Endothelial cell of hepatic sinusoid (primary cell): ENCODE results near the gene WDR59.

ENCODE experiments used
- in situ Hi-C: cut with HindIII; loops from 2 replicates; pipeline ENCODE4 v1.10.0; 2017; ENCODE audit warnings: low sequenced_read_pairs

WDR59 gene

DNA sequence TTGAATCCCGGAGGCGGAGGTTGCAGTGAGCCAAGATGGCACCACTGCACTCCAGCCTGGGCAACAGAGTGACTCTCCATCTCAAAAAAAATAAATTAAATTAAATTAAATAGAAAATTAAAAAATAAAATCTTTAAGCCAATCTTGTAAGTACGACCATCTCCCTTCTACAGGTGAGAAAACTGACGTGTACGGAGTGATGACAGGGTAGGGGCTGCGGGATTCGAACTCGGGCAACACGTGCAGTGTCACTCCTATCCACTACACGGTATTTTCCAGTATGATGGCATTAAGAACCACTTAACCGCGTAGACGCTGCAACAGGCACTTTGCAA lies 762 bp downstream of the WDR59 start:
- in situ Hi-C loops: no loop called here

DNA sequence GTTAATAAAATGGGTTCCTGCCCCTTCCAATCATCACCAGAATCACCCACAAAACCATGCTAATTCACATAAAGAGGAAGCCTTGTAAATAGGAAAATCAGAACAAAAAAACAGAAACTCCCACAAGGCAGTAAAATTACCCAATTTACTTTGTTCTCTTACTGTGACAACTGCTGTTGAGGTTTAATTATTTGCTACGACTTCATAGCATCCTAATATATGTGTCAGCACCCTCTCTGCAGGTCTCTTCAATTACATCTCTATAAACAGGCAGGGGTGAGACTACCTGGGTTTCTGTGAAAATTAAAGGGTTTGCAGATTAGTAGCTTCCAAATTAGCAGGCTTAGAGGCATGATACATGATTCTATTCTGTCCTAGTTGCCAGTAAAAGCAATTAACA lies 2.7 kb downstream of the WDR59 start:
- in situ Hi-C loops: no loop called here

DNA sequence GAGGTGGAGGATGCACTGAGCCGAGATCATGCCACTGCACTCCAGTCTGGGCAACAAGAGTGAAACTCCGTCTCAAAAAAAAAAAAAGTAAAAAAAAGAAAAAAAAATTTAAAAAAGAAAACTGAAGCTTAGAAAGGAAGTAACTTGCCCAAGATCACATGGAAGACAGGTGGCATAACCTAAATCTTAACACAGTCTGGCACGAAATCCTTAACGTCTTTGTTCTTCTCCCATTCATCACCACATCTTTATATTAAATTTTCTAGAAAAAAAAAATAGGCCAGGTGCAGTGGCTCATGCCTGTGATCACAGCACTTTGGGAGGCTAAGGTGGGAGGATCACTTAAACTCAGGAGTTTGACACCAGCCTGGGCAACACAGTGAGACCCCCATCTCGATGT lies 9.3 kb downstream of the WDR59 start:
- in situ Hi-C loops: no loop called here

DNA sequence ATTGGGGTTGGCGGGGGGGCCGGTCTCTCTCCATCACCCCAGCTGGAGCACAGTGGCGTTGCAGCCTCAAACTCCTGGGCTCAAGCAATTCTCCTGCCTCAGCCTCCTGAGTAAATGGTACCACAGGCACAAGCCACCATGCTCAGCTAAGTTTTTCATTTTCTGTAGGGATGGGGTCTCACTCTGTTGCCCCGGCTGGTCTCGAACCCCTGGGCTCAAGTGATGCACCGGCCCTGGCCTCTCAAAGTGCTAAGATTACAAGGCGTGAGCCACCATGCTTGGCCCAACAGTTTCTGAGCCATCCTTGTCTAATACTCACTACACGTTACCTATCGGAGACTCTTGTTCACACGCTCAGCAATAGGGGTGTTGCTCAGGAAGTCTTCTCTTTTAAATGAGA lies 11.6 kb downstream of the WDR59 start:
- in situ Hi-C loops: no loop called here

DNA sequence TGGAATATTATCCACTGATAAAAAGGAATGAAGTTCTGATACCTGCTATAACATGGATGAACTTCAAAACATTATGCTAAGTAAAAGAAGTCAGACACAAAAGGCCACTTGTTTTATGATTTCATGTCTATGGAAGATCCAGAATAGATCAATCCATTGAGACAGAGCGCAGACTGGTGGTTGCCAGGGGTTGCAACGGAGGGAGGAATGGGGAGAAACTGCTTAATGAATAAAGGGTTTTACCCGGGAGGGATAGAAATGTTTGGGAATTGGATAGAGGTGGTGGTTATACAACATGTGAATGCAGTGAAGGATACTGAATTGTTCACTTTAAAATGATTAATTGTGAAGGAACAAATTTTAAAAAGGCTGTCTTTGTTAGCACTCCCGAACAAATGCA lies 30.2 kb downstream of the WDR59 start:
- in situ Hi-C loops: no loop called here

DNA sequence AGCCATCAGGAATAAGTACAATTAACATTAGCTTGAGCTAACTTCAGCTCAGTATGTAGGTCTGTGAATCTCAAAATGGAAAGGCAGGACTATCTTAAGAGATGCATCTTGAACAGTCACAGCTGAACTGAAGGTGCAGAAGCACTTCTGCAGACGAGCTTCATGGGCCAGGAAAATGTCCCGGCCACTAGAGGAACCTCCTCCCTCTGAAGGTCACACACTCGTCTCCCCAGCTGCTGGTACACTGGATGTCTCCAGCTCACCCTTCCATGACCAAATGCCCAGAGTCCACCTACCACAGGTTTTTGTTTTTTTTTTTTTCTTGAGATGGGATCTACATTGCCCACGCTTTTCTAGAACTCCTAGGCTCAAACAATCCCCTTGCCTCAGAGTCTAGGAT lies 33.2 kb downstream of the WDR59 start:
- in situ Hi-C loops: no loop called here

DNA sequence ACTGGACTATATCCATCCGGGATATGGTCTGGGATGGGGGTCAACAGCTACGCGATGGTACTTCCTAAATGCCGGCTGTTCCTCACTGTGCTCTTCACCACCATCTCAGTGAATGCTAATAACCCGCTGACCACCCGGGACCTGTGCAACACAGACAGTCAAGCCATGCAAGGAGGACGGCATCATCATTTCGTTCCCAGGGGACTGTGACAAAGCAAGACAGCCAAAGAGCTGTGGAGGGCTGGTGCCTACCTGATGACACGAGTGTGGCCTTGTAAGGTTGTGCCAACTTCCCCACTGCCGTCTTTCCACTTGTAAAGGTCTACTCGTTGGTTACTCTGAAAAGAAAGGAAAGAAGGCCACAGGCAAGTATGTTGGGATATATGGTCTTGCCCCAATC lies 33.7 kb downstream of the WDR59 start:
- in situ Hi-C loops: no loop called here

DNA sequence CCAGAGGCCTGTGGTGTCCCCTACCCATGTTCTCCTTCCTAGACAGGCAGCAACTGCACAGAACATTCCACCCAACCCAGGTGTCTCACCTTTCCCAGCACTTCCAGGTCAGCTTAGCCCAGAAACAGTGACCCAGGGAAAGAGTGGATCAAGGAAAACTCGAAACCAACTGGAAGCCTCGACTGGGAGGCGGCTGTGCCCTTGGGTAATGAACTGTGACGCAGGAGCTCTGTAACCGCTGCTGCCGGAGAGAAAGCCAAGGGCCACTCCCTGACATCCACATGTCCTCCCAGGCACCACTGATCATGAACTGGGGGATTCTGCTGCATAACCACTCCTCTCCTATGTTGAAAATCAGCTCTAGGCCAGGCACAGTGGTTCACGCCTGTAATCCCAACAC lies 34.4 kb downstream of the WDR59 start:
- in situ Hi-C loops: no loop called here

DNA sequence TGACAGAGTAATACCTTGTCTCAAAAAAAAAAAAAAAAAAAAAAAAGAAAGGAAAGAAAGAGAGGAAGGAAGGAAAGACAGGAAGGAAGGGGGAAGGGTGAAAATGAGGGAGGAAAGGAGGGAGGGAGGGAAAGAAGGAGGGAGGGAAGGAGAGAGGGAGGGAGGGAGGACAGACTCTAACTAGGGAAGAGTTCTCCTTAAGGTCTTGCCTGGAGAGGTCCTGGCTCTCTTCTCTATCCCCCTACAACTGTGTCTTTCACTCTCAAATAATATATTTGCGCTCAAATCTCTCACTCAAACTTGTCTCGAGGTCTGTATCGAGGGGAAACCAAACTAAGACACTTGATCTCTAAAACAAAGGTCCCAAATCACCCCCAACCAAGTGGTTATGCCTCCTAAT lies 35.6 kb downstream of the WDR59 start:
- in situ Hi-C loops: no loop called here

DNA sequence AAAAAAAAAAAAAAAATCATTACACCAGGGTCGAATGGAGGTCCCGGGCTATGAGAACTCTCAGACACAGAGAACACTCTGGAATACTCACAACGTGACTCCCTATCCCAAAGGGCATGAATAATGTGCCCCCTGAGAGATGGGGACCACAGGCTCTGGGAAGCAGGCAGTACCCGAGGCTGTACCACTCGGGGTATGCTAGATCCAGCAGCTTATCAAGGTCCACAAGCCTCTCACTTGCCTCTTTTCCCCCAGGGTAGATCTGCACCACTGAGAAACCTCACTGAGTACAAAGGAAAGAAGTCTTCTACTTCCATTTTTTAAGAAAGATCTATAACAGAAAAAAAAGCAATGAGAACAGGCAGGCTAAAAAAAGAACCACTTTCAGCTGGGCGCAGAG lies 40.5 kb downstream of the WDR59 start:
- in situ Hi-C loops: no loop called here

DNA sequence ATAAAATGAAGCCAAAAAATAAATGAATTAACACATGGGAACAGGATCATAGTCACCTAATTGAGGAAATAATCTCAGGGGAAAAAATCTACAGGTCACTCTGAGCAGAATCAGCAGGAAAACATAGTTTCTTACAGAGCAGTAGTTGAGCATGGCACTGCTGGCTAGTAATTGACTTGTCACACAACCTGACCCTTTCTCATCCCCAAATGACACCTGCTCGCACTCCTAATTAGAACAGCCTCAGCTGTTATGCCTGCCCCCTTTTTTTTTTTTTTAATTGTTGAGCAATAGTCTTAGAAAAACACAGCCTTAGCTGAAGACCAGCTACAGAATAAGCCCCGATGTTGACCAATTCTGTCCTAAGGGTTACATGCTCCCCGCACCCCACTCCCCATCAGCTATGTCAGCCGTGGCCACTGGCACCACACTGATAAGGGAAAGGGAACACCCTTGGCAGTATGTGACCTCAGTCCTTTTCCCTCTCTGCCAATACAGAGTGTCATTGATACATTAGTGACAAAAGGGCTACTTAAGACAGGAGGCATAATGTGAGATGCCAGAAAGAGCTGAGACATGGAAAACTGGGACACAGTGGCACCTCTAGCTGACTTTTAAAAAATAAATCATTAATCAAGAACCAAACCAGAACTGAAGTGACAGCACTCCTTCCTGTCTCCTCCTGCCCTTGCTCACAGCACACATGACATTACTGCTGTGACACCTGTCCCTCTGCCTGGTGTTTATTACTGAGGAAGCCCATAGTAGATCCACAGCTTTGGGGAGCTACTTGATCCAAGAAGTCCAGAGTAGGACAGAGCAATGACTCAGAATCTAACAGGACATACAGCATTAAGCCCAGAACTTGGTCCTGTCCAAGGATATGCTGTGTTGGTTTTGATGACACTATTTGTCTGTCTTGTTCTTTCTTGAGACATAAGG lies 41.7 kb downstream of the WDR59 start:
- in situ Hi-C loops: no loop called here

DNA sequence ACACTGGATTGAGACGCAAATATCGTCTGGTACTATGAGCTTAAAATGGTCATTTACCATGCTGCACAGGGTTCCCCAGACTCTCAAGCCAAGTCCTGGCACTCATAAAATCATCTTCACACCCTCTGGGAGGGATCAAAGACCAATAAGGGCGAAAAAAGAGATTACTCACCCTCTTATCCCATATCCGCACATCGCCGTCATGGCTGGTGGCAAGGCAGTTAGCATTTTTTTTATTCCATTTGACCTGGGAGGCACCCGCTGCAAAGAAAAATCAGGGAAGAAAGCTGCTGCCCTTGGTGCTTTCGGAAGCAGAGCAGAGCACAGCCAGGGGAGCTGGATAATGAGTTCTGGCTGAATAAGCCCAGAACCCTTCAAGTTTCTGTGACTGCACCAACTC lies 42.4 kb downstream of the WDR59 start:
- in situ Hi-C loops: no loop called here

DNA sequence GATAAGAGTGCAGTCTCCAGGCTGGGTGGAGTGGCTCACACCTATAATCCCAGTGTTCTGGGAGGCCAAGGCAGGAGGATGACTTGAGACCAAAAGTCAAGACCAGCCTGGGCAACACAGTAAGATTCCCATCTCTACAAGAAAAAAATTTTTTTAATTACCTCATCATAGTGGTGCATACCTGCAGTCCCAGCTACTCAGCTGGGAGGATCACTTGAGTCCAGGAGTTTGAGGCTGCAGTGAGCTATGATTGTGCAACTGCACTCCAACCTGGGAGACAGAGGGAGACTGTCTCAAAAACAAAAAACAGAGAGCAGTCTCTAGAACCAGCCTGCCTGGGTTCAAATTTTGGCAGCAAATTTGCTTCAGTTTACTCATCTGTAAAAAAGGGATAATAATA lies 45.2 kb downstream of the WDR59 start:
- in situ Hi-C loops: no loop called here

DNA sequence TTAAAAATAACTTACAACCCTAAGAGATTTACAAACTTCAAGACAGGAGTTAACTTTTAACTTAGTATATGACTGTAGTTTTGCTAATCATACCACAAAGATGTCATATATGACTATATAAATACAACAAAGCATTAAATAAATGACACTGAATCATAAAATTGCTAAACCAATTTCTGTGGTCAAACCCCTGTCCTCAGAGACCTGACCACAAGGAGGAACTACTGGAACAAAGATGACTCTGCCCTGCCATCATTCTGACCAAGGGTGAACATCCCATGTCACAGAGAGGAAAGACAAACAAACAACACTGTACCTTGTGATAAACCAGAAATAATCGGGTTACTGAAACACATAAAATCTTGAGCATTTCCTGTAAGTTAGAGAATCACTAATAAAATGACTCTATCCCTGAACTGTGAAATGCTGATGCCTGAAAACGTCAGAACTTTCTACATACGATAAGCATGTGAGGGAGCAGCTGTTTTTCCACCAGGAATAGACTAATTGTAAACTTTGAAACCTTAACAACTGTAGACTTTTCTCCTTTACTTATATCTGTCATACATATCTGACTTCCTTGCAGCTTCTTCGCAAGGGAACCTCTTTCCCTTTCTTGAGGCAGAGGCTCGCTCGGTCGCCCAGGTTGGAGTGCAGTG lies 47.9 kb downstream of the WDR59 start:
- in situ Hi-C loops: no loop called here

DNA sequence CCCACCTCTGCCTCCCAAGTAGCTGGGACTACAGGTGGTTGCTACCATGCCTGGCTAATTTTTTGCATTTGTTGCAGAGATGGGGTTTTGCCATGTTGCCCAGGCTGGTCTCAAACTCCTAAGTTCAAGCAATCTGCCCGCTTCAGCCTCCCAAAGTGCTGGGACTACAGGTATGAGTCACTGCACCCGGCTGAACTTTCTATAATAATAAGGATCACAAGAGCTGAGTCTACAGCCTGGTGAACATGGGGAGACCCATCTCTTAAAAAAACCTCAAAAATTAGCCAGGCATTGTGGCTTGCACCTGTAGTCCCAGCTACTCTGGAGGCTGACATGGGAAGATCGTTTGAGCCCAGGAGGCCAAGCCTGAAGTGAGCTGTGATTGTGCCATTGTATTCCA lies 53.5 kb downstream of the WDR59 start:
- in situ Hi-C loops: loop anchor here (5.0 kb wide), 1 partner anchor 36 kb away; no protein-coding TSS in a partner anchor

DNA sequence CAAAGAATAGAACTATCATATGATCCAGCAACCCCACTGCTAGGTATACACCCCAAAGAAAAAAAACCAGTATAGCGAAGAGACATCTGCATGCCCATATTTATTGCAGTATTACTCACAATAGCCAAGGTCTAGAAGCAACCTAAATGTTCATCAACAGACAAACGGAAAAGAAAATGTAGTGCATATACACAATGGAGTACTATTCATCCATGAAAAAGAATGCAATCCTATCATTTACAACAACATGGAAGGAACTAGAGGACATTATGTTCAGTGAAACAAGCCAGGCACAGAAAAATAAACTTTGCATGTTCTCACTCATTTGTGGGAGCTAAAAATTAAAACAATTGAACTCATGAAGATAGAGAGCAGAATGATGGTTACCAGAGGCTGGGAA lies 55.3 kb downstream of the WDR59 start:
- in situ Hi-C loops: loop anchor here (5.0 kb wide), 1 partner anchor 38 kb away; no protein-coding TSS in a partner anchor

DNA sequence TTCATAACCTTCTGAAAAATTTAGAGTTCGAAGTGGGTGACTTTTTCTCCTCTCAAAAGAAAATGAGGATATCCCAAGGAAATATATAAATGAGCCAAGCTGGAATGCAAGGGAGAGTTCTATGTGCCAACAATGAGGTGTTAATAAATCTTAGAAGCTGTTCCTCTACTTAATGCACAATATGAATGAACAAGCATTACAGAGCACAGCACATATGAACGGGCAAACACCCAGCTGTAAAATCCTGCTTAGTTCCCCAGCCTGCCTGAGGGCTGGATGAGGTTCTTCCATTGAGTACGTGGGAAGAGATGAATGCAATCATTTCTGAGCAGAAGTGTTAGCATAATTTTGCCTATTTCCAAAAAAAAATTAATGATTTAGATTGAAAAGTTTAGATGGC lies 58.1 kb downstream of the WDR59 start:
- in situ Hi-C loops: no loop called here

DNA sequence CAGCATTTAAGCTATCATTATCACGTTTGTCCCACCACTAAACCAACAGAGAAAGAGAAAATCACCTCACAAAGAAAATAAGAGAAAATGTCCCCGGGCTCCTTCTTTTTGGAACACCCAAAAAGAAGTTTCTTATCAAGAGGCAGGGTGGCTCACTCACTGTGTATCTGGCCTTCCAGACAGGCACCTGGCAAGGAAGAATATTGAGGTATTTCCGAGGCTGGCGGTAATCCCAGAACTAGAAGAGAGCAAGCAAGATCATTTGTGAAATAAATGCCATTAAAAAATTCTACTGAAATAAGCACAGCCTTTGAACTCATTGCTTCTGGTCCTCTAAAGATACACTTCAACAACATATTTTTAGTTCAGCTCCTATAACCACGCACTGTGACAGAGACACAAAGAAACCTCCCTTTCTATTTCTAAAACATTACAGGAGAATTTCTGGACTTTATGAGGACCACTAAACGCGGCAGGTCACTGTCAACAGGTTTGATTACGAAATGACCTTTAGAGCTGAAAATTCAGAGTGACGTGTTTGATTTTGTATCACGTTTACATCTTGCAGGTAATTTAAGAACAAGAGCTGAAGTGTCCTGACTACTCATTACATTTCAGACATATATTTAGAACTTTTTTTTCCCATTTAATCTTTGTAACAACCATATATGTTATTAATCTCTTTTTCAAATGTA lies 61.0 kb downstream of the WDR59 start:
- in situ Hi-C loops: no loop called here

DNA sequence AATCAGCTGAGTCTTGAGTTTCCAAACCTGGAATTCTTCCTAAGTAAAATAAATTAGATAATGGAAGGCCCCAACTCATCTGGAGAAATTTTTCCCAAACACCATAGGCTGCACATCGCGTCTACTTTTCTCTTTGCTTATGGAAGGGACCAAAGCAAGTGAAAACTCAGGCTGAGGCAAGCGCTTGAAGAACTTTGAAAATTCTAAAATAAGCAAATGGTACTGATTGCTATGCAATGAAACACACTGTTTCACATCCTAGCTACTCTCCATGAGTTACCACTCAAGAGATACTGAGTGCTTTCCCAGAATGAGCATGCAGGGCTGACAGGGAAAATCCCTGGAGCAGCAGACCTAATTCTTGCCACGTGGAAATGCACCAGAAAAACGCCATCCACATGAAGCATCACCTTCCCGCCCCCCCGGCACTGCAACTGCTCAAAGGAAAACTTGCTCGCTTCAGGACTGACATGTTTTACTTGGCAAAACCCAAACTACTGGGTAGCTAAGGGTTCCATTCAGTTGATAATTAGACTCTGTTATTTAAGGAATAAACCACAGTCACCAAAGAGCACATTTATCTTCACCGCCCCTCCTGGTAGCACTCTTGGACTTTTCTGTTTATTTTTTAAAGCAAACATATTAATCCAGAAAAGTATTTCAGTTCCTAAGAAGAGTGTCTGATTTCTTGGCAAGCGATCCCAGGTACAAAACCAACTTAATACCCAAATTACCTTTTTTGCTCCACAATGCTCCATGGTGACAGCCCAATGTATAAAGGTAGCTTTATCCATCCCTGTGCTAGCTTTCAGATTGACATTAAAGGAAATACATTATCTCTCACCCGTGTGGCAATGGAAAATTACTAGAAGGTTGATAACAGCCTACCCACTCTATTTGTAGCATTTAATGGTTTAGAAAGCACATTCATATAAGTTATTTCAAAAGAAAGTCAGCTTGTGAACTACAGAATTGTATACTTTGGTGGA lies 62.5 kb downstream of the WDR59 start:
- in situ Hi-C loops: no loop called here

DNA sequence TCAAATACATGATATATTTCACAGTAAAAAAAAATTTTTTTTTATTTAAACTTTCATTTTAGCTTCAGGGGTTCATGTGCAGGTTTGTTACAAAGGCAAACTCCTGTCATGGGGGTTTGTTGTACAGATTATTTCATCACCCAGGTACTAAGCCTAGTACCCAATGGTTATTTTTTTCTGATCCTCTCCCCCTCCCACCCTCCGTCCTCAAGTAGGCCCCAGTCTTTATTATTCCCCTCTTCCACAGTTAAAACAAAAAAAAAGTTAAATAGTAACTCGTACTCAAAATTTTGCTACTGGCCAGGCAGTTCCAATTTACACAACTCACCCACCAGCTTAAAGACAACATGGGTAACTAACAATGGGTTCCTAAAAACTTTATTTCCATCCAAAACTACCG lies 63.9 kb downstream of the WDR59 start:
- in situ Hi-C loops: no loop called here

DNA sequence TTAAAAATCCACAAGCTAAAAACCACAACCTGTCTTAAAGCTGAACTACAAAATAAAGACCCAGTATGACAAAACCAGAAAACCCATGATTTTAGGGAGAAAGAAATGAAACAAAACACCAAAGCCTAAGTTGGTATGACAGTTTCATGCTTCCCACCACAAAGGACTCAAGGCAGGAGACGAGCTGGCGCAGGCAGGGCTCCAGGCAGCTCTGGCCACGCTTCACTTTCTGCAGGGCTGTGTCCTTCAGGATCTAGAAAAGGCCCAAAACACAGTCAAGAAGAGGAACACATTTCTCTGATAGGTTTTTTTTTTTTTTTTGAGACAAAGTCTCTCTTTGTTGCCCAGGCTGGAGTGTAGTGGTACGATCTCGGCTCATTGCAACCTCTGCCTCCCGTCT lies 75.3 kb downstream of the WDR59 start:
- in situ Hi-C loops: loop anchor here (5.0 kb wide), 1 partner anchor 87 kb away; no protein-coding TSS in a partner anchor
